Left ventricle myocardium inferior (tissue), 1 donor: ENCODE results near the gene COG8. TPM values are rescaled to one million over a fixed set of nuclear protein-coding genes. Genes with fewer than 3 reads are reported as not detected.

ENCODE experiments used
- DNase-seq: peaks from one replicate; pipeline ENCODE4 v3.0.0-alpha.2; 2020
- H3K27ac ChIP-seq: fragments of 200-600 bp; replicated peaks from 2 replicates; pipeline ENCODE4 v1.8.0; 2021
- H3K27me3 ChIP-seq: fragments of 200-600 bp; 2 replicates; pipeline ENCODE4 v1.8.0; 2021; ENCODE audit warnings: low read depth
- H3K36me3 ChIP-seq: fragments of 200-600 bp; 2 replicates; pipeline ENCODE4 v1.8.0; 2021
- H3K4me1 ChIP-seq: fragments of 200-600 bp; 2 replicates; pipeline ENCODE4 v1.8.0; 2021
- H3K4me3 ChIP-seq: fragments of 200-600 bp; 2 replicates; pipeline ENCODE4 v1.8.0; 2021; ENCODE audit warnings: mild to moderate bottlenecking, moderate library complexity
- H3K9me3 ChIP-seq: fragments of 200-600 bp; replicated peaks from 2 replicates; pipeline ENCODE4 v1.8.0; 2021
- CTCF ChIP-seq: fragments of 200-600 bp; IDR thresholded peaks from 2 replicates; pipeline ENCODE4 v1.8.0; 2021; ENCODE audit warnings: antibody characterized with exemption, mild to moderate bottlenecking, borderline replicate concordance
- intact Hi-C: fragments of 100-400 bp; cut with micrococcal nuclease; formaldehyde crosslinking; loops from one replicate; pipeline ENCODE4 v1.11.0; 2022
- total RNA-seq: library from RNA; stranded (reverse); fragmentation: NEBNext Ultra II Directional; extraction: Animal tissue kit (Norgen Biotek cat#: 25700); gene quantifications from one replicate; pipeline ENCODE4 v1.2.1, GENCODE V29; 2021
- donor health status: DM: no; HTN: yes; CAD: no; lungs with severe emphysema.

The COG8 gene
- total RNA-seq, 1 donor from 2014 or later, result 24.1 TPM

- TF ChIP-seq CTCF, result no peak
- Histone ChIP-seq H3K4me1 (peaks cover 21% of the 10 kb centered on the region), H3K27ac (no peak overlapping the region), H3K36me3 (peaks cover 97% of the 10 kb centered on the region), H3K4me3 (no peak overlapping the region), H3K27me3 (no peaks in the 10 kb centered on the region), H3K9me3 (no peaks in the 10 kb centered on the region)
- intact Hi-C loops, result no loop called here
- no peak for DNase-seq
These were observed 20.5 kb downstream of the COG8 start for GRCh38 chr16:69318911-69319289.

- Histone ChIP-seq H3K36me3 (peaks cover 97% of the 10 kb centered on the region), H3K27ac (no peak overlapping the region), H3K4me3 (no peak overlapping the region), H3K27me3 (no peaks in the 10 kb centered on the region), H3K9me3 (no peaks in the 10 kb centered on the region), H3K4me1 (peaks cover 22% of the 10 kb centered on the region)
- TF ChIP-seq CTCF, result no peak
- no peak for DNase-seq
- intact Hi-C loops, result no loop called here
These were observed 21.0 kb downstream of the COG8 start for GRCh38 chr16:69318177-69318910.

GRCh38 chr16:69316595-69317034 lies 22.7 kb downstream of the COG8 start:
- Histone ChIP-seq H3K27me3 (no peaks in the 10 kb centered on the region), H3K36me3 (peaks cover 80% of the 10 kb centered on the region), H3K4me1 (peaks cover 40% of the 10 kb centered on the region), H3K4me3 (no peak overlapping the region), H3K9me3 (no peaks in the 10 kb centered on the region), H3K27ac (no peak overlapping the region)
- no peak for TF ChIP-seq CTCF
- DNase-seq, result no peak
- intact Hi-C loops, result no loop called here

- Histone ChIP-seq H3K36me3 (peaks cover 71% of the 10 kb centered on the region), H3K27ac (no peak overlapping the region), H3K9me3 (no peaks in the 10 kb centered on the region), H3K27me3 (no peaks in the 10 kb centered on the region), H3K4me1 (peaks cover 45% of the 10 kb centered on the region), H3K4me3 (no peak overlapping the region)
- no peak for TF ChIP-seq CTCF
- DNase-seq, result no peak
- intact Hi-C loops, result no loop called here
These were observed 23.7 kb downstream of the COG8 start for GRCh38 chr16:69315486-69316311.

- no peak for DNase-seq
- H3K4me3 ChIP-seq, result no peak overlapping the region
- no peak overlapping the region for H3K27ac ChIP-seq
- H3K9me3 ChIP-seq, result no peaks in the 10 kb centered on the region
- H3K27me3 ChIP-seq, result no peaks in the 10 kb centered on the region
- peaks cover 59% of the 10 kb centered on the region for H3K36me3 ChIP-seq
- intact Hi-C loops, result no loop called here
- H3K4me1 ChIP-seq, result peaks cover 49% of the 10 kb centered on the region
- TF ChIP-seq CTCF, result no peak
These were observed 24.8 kb downstream of the COG8 start for GRCh38 chr16:69314534-69314933.
